ENCODE measurements around the gene TMEM40. TPM values are rescaled to one million over a fixed set of nuclear protein-coding genes. Genes with fewer than 3 reads are reported as not detected.

Gene TMEM40
- polyA plus RNA-seq, 1 of the 3 experiments (the other 2 are of a cell fraction): 0.05 TPM

- DNase-seq: no peak
- 28% methylated on average over 7 of the region's 7 CpGs for WGBS (ENCODE audit: low lambda C conversion rate)
- H3K4me1 ChIP-seq (ENCODE audit: control insufficient read depth in 1 of 2, insufficient read depth in 2 of 2, low read depth in 1 of 2, low read length in 1 of 2): peaks cover 7 to 8% of the 10 kb centered on the region in 2 experiments; a peak in 2 of 4 replicates
- H3K9me2 ChIP-seq: no peaks in the 10 kb centered on the region
- H3K4me2 ChIP-seq: no peak overlapping the region
- no peaks in the 10 kb centered on the region for H4K20me1 ChIP-seq (ENCODE audit: insufficient read depth)
- CTCF ChIA-PET: interaction anchor here (1.9 kb wide), 1 partner anchor 9 kb away, joined by 8 read pairs; no protein-coding TSS in a partner anchor
- POLR2A ChIA-PET: interaction anchor here (0.6 to 0.7 kb wide), 3 partner anchors 51 to 518 kb away, joined by 3 to 4 read pairs (median 3); no protein-coding TSS in a partner anchor
- no peaks in the 10 kb centered on the region for H3K27me3 ChIP-seq (ENCODE audit: insufficient read depth)
- H3K36me3 ChIP-seq (replicated peaks in 1 of 2; ENCODE audit: control insufficient read depth in 1 of 2, insufficient read depth in 2 of 2, low read length in 1 of 2): no peaks in the 10 kb centered on the region
- H3K9ac ChIP-seq: no peak overlapping the region
- H3K79me2 ChIP-seq (ENCODE audit: insufficient read depth): no peaks in the 10 kb centered on the region
- H3K9me3 ChIP-seq: no peaks in the 10 kb centered on the region
- 0 out of 4 replicates have a peak overlapping the region, but pooled peaks of 1 of the 2 experiments have one; percentile 24 for H3K27ac ChIP-seq (ENCODE audit: low read depth in 2 of 2, low read length in 1 of 2)
- H3F3A ChIP-seq (replicated peaks; ENCODE audit: insufficient read depth): no peaks in the 10 kb centered on the region
- no peak for TF ChIP-seq IRF3 (IDR thresholded peaks at IDR 0.05; ENCODE audit: low read depth, low read length)
- TF ChIP-seq, protein P1, sequence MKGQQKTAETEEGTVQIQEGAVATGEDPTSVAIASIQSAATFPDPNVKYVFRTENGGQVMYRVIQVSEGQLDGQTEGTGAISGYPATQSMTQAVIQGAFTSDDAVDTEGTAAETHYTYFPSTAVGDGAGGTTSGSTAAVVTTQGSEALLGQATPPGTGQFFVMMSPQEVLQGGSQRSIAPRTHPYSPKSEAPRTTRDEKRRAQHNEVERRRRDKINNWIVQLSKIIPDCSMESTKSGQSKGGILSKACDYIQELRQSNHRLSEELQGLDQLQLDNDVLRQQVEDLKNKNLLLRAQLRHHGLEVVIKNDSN (IDR thresholded peaks at IDR 0.05; ENCODE audit: borderline replicate concordance, low read depth): peak; percentile 33; the same call in 1 of the 2 replicates
- no peak overlapping the region for H3K4me3 ChIP-seq (ENCODE audit: low read depth in 2 of 2, low read length in 1 of 2)
- no peak overlapping the region for H2AFZ ChIP-seq (ENCODE audit: low read depth)
Measured at GRCh38 chr3:12729051-12729651, 29.9 kb downstream of the TMEM40 start.

DNA sequence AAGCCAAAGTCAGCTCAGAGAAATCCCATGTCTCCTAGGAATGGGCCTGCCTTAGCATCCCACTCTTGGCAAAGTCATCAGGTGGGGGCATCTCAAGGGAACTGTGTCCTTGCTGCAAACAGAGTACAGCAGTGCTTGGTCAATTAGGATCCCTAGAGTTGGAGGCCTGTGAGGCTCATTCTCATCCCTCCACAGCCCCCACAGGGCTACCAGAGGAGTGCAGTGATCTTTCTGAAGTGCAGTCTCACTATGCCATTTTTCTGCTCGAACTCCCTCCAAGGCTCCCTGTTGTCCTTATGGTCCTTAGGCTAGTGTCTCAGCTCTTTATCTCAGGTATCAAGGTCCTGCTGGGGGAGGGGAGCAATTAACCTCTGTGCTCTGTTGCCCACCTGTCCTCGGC is 31.1 kb downstream of the TMEM40 start:
- Histone ChIP-seq H3F3A (replicated peaks; ENCODE audit: insufficient read depth) (no peaks in the 10 kb centered on the region), H3K27ac (ENCODE audit: low read depth in 2 of 2, low read length in 1 of 2) (no peak overlapping the region), H3K9me3 (no peaks in the 10 kb centered on the region), H3K27me3 (ENCODE audit: insufficient read depth) (no peaks in the 10 kb centered on the region), H3K4me2 (no peak overlapping the region), H4K20me1 (ENCODE audit: insufficient read depth) (no peaks in the 10 kb centered on the region), H3K36me3 (replicated peaks in 1 of 2; ENCODE audit: control insufficient read depth in 1 of 2, insufficient read depth in 2 of 2, low read length in 1 of 2) (no peaks in the 10 kb centered on the region), H3K4me3 (ENCODE audit: low read depth in 2 of 2, low read length in 1 of 2) (no peak overlapping the region), H3K4me1 (ENCODE audit: control insufficient read depth in 1 of 2, insufficient read depth in 2 of 2, low read depth in 1 of 2, low read length in 1 of 2) (peaks cover 7 to 8% of the 10 kb centered on the region in 2 experiments; a peak in 2 of 4 replicates), H3K79me2 (ENCODE audit: insufficient read depth) (no peaks in the 10 kb centered on the region), H3K9ac (no peak overlapping the region), H2AFZ (ENCODE audit: low read depth) (no peak overlapping the region), H3K9me2 (no peaks in the 10 kb centered on the region)
- WGBS (ENCODE audit: low lambda C conversion rate): 65% methylated on average over 2 of the region's 2 CpGs
- POLR2A ChIA-PET: no interaction called here
- CTCF ChIA-PET: interaction anchor here (0.9 to 1.9 kb wide), 3 partner anchors 8 to 114 kb away, joined by 3 to 8 read pairs (median 3); partner anchors contain the start of gene RPL32
- TF ChIP-seq, protein P2, sequence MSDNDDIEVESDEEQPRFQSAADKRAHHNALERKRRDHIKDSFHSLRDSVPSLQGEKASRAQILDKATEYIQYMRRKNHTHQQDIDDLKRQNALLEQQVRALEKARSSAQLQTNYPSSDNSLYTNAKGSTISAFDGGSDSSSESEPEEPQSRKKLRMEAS (IDR thresholded peaks at IDR 0.05; ENCODE audit: low read depth): no peak
- TF ChIP-seq JUND (IDR thresholded peaks at IDR 0.05): no peak
- no peak for DNase-seq

- Histone ChIP-seq H3K79me2 (ENCODE audit: insufficient read depth) (no peaks in the 10 kb centered on the region), H3K4me2 (no peak overlapping the region), H3F3A (replicated peaks; ENCODE audit: insufficient read depth) (no peaks in the 10 kb centered on the region), H3K4me1 (ENCODE audit: control insufficient read depth in 1 of 2, insufficient read depth in 2 of 2, low read depth in 1 of 2, low read length in 1 of 2) (peaks cover 7 to 8% of the 10 kb centered on the region in 2 experiments; a peak in 2 of 4 replicates), H3K9me2 (no peaks in the 10 kb centered on the region), H3K9me3 (no peaks in the 10 kb centered on the region), H3K27ac (ENCODE audit: low read depth in 2 of 2, low read length in 1 of 2) (no peak overlapping the region), H3K36me3 (replicated peaks in 1 of 2; ENCODE audit: control insufficient read depth in 1 of 2, insufficient read depth in 2 of 2, low read length in 1 of 2) (no peaks in the 10 kb centered on the region), H4K20me1 (ENCODE audit: insufficient read depth) (no peaks in the 10 kb centered on the region), H3K27me3 (ENCODE audit: insufficient read depth) (no peaks in the 10 kb centered on the region), H2AFZ (ENCODE audit: low read depth) (no peak overlapping the region), H3K9ac (no peak overlapping the region), H3K4me3 (ENCODE audit: low read depth in 2 of 2, low read length in 1 of 2) (no peak overlapping the region)
- TF ChIP-seq RAD21 (IDR thresholded peaks at IDR 0.05; ENCODE audit: low read length): no peak
- no peak for DNase-seq
- ChIA-PET CTCF (interaction anchor here (0.9 kb wide), 2 partner anchors 15 to 114 kb away, joined by 3 read pairs; partner anchors contain the start of gene RPL32), POLR2A (no interaction called here)
- 92% methylated on average over 3 of the region's 3 CpGs for WGBS (ENCODE audit: low lambda C conversion rate)
Measured at GRCh38 chr3:12727481-12727880, 31.6 kb downstream of the TMEM40 start.

All from SK-N-SH (cell line).